ENCODE measurements around the gene CACHD1. TPM values are rescaled to one million over a fixed set of nuclear protein-coding genes. Genes with fewer than 3 reads are reported as not detected.

Gene CACHD1
- polyA plus RNA-seq, 1 of the 3 experiments (the other 2 are of a cell fraction), result 2.2 TPM

DNA sequence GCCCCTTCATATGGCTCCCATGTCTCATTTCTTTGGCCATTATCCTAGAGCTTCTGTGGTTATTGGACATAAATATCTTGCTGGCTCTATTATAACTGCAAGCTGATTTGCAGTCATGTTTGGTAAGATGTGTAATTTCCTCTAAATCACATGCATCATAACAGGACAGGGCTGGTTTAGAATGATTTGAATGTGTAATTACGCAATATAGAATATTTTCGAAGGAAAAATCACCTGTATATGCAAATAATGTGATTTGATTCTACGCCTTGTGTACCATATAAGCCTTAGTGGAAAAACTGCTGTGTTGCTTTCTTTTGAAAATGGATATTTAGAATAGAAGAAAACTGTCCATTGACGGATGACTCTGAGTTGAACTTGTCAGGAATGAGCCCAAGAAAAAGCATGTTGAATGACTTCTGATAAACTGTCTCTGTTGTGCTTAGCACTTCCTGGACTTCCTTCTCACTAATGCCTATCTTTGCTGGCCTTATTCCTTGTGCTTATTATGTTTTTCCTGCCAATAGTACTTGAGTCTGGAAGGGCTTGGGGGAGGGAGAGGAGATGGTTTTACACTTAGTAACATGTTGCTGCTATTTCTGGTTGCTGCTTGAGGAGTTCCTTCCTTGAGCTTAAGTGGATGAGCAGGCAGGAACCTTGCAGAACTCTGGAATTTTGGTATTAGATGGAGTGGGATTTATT is 6.5 kb downstream of the CACHD1 start (continued):
- TF ChIP-seq, protein P1, sequence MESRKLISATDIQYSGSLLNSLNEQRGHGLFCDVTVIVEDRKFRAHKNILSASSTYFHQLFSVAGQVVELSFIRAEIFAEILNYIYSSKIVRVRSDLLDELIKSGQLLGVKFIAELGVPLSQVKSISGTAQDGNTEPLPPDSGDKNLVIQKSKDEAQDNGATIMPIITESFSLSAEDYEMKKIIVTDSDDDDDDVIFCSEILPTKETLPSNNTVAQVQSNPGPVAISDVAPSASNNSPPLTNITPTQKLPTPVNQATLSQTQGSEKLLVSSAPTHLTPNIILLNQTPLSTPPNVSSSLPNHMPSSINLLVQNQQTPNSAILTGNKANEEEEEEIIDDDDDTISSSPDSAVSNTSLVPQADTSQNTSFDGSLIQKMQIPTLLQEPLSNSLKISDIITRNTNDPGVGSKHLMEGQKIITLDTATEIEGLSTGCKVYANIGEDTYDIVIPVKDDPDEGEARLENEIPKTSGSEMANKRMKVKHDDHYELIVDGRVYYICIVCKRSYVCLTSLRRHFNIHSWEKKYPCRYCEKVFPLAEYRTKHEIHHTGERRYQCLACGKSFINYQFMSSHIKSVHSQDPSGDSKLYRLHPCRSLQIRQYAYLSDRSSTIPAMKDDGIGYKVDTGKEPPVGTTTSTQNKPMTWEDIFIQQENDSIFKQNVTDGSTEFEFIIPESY (IDR thresholded peaks at IDR 0.05; ENCODE audit: borderline replicate concordance, low read depth), result no peak
- TF ChIP-seq FOSL2 (IDR thresholded peaks at IDR 0.05; ENCODE audit: borderline replicate concordance, low read depth), result peak; percentile 36; the same call in 1 of the 2 replicates
- no peak for TF ChIP-seq POLR2AphosphoS5 (IDR thresholded peaks at IDR 0.05; ENCODE audit: low read depth, low read length)
- no peak for TF ChIP-seq MXI1 (IDR thresholded peaks at IDR 0.05; ENCODE audit: low read depth, low read length)
- no peak for TF ChIP-seq TAF1 (IDR thresholded peaks at IDR 0.05; ENCODE audit: borderline replicate concordance, low read depth, low read length)
- no peak for TF ChIP-seq TEAD4 (IDR thresholded peaks at IDR 0.05; ENCODE audit: borderline replicate concordance, insufficient read depth)
- TF ChIP-seq, protein P2, sequence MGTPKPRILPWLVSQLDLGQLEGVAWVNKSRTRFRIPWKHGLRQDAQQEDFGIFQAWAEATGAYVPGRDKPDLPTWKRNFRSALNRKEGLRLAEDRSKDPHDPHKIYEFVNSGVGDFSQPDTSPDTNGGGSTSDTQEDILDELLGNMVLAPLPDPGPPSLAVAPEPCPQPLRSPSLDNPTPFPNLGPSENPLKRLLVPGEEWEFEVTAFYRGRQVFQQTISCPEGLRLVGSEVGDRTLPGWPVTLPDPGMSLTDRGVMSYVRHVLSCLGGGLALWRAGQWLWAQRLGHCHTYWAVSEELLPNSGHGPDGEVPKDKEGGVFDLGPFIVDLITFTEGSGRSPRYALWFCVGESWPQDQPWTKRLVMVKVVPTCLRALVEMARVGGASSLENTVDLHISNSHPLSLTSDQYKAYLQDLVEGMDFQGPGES (IDR thresholded peaks at IDR 0.05; ENCODE audit: low read depth, low read length), result no peak
- TF ChIP-seq, protein P3, sequence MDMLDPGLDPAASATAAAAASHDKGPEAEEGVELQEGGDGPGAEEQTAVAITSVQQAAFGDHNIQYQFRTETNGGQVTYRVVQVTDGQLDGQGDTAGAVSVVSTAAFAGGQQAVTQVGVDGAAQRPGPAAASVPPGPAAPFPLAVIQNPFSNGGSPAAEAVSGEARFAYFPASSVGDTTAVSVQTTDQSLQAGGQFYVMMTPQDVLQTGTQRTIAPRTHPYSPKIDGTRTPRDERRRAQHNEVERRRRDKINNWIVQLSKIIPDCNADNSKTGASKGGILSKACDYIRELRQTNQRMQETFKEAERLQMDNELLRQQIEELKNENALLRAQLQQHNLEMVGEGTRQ (IDR thresholded peaks at IDR 0.05; ENCODE audit: borderline replicate concordance, low read depth, low read length), result no peak
- TF ChIP-seq RFX5 (IDR thresholded peaks at IDR 0.05; ENCODE audit: low read length), result no peak
- no peak for TF ChIP-seq FOXM1 (IDR thresholded peaks at IDR 0.05; ENCODE audit: low read depth)
- 0 out of 2 replicates have a peak, but pooled peaks have one; percentile 23 for TF ChIP-seq JUND (IDR thresholded peaks at IDR 0.05)

DNA sequence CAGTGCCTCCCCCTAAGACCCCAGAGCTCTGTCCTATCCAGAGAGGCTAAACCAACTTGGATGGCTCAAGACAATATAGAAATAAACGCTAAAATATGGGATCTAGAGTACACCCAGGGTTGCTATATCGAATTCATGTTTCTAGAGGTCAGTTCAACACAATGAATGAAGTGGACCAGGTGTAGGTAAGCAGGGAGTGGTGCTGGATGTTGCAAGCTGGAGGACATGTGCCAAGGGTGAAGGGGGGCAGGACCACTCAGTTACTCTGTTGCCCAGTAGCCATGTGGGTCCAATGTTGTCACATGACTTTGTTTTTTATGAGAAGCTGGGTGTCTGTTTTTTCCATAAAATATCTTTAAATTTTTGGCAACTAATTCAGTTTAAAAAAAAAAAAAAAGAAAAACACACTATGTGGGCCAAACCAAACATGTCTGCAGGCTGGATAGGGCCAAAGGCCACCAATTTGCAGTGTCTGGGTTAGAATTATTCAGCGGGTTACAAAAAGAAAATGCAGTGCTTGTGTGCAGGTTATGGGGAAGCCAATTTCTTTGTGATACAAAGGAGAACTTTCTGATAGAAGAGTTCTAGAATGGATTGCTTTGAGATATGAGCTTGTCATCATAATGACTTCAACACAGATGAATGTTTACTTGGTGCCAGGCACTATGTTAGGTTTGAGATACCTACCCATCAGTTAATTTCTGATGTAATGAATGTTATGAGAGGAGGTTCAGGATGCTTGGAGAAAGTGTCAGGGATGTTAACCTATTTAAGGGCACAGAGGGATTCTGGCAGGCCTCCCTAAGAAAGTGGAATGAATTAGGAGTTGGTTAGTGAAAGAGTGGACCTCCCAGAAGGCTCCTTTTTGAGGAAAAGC is 8.9 kb downstream of the CACHD1 start:
- H3K36me3 ChIP-seq (replicated peaks in 1 of 2; ENCODE audit: control insufficient read depth in 1 of 2, insufficient read depth in 2 of 2, low read length in 1 of 2), result no peaks in the 10 kb centered on the region
- H2AFZ ChIP-seq (ENCODE audit: low read depth), result no peak overlapping the region
- TF ChIP-seq SIN3A (IDR thresholded peaks at IDR 0.05; ENCODE audit: borderline replicate concordance, low read depth, low read length), result no peak
- no peak for TF ChIP-seq NFIC (IDR thresholded peaks at IDR 0.05; ENCODE audit: borderline replicate concordance)
- no peak for TF ChIP-seq FOXJ3 (CRISPR knock-in tag; IDR thresholded peaks at IDR 0.05)
- H3K9ac ChIP-seq, result no peak overlapping the region
- peaks cover 10% of the 10 kb centered on the region for H3F3A ChIP-seq (replicated peaks; ENCODE audit: insufficient read depth)
- H3K27me3 ChIP-seq (ENCODE audit: insufficient read depth), result no peaks in the 10 kb centered on the region
- ChIA-PET POLR2A (no interaction called here), CTCF (interaction anchor here (0.8 to 1.2 kb wide), 2 partner anchors 18 to 36 kb away, joined by 3 read pairs; no protein-coding TSS in a partner anchor)
- H3K4me2 ChIP-seq, result no peak overlapping the region
- H3K27ac ChIP-seq (ENCODE audit: low read depth in 2 of 2, low read length in 1 of 2), result no peak overlapping the region
- H3K79me2 ChIP-seq (ENCODE audit: insufficient read depth), result no peaks in the 10 kb centered on the region; the same call in none of the 2 replicates
- DNase-seq, result no peak
- WGBS (ENCODE audit: low lambda C conversion rate), result 88% methylated on average over 3 of the region's 3 CpGs
- H3K4me3 ChIP-seq (ENCODE audit: low read depth in 2 of 2, low read length in 1 of 2), result no peak overlapping the region
- no peaks in the 10 kb centered on the region for H4K20me1 ChIP-seq (ENCODE audit: insufficient read depth)
- H3K9me2 ChIP-seq, result no peaks in the 10 kb centered on the region
- no peaks in the 10 kb centered on the region for H3K9me3 ChIP-seq
- peaks cover 32 to 39% of the 10 kb centered on the region in 2 experiments; a peak in 3 of 4 replicates for H3K4me1 ChIP-seq (ENCODE audit: control insufficient read depth in 1 of 2, insufficient read depth in 2 of 2, low read depth in 1 of 2, low read length in 1 of 2)
